Measurements from ENCODE around the gene DNAH14. TPM values are rescaled to one million over a fixed set of nuclear protein-coding genes. Genes with fewer than 3 reads are reported as not detected.

Gene DNAH14
- total and polyA plus RNA-seq, 9 of the 15 experiments (the other 6 are each of a cell fraction or from before 2014, with no cell fraction given), result 58.4 to 142 (median 98.4) TPM

- TF ChIP-seq MBD1 (CRISPR knock-in tag; IDR thresholded peaks at IDR 0.05) (no peak), MCM5 (IDR thresholded peaks at IDR 0.05; ENCODE audit: low read depth) (no peak), THAP12 (CRISPR knock-in tag; IDR thresholded peaks at IDR 0.05) (peak; percentile 72), XRCC3 (IDR thresholded peaks at IDR 0.05) (no peak), NCOA1 (IDR thresholded peaks at IDR 0.05; ENCODE audit: low read depth) (peak; percentile 24; the same call in 1 of the 2 replicates), PPARD (CRISPR knock-in tag; IDR thresholded peaks at IDR 0.05) (no peak), FOXK2 (conservative IDR thresholded peaks at IDR 0.05 in 1 of 2, IDR thresholded peaks at IDR 0.05 in 1 of 2; ENCODE audit: low read depth in 2 of 2) (0 out of 4 replicates have a peak, but pooled peaks of 1 of the 2 experiments have one; percentile 17), ZNF239 (CRISPR knock-in tag; IDR thresholded peaks at IDR 0.05) (no peak), ZBTB49 (CRISPR knock-in tag; IDR thresholded peaks at IDR 0.05; ENCODE audit: borderline replicate concordance) (no peak), MAFF (IDR thresholded peaks at IDR 0.05; ENCODE audit: low read length) (no peak), THRB (CRISPR knock-in tag; conservative IDR thresholded peaks at IDR 0.05) (no peak), HMGXB4 (CRISPR knock-in tag; IDR thresholded peaks at IDR 0.05) (peak; percentile 95), CREBBP (IDR thresholded peaks at IDR 0.05; ENCODE audit: low read depth, low read length) (no peak), NONO (IDR thresholded peaks at IDR 0.05; ENCODE audit: low read depth in 2 of 2, low read length in 1 of 2) (peak; percentile 84 to 96; a peak in 3 of 4 replicates), ATF2 (CRISPR knock-in tag; IDR thresholded peaks at IDR 0.05) (no peak)
Observed at GRCh38 chr1:224929335-224930237, at the start of gene DNAH14 (continued).

Data from K562 (cell line).